GM12878 (cell line): ENCODE data around the gene PRDM15. TPM values are rescaled to one million over a fixed set of nuclear protein-coding genes. Genes with fewer than 3 reads are reported as not detected.

Experiments used
- BHLHE40 ChIP-seq, 2 experiments: fragments of 450-650 bp in 1 of 2; IDR thresholded peaks; 2 replicates each; pipeline ENCODE4 v1.6.1; 2011 to 2017; ENCODE audit warnings: low read depth in 2 of 2, borderline replicate concordance in 1 of 2, improper control_type of control experiment in 1 of 2, low read length in 1 of 2, mild to moderate bottlenecking in 1 of 2
- CBX3 ChIP-seq: fragments of 200-600 bp; sonication (generic); IDR thresholded peaks from 2 replicates; pipeline ENCODE4 v1.6.1; 2016; ENCODE audit warnings: low read depth, borderline replicate concordance
- IRF3 ChIP-seq: fragments of 450-650 bp; IDR thresholded peaks from 2 replicates; pipeline ENCODE4 v1.6.1; 2014; ENCODE audit warnings: mild to moderate bottlenecking
- LARP7 ChIP-seq: fragments of 450-650 bp; IDR thresholded peaks from 2 replicates; pipeline ENCODE4 v1.6.1; 2017; ENCODE audit warnings: mild to moderate bottlenecking
- RB1 ChIP-seq: fragments of 450-650 bp; formaldehyde crosslinking; IDR thresholded peaks from 2 replicates; pipeline ENCODE4 v1.6.1; 2017; ENCODE audit warnings: mild to moderate bottlenecking, borderline replicate concordance
- SREBF2 ChIP-seq: IDR thresholded peaks from 2 replicates; pipeline ENCODE4 v1.6.1; 2012; ENCODE audit warnings: mild to moderate bottlenecking, low read length
- TAF1 ChIP-seq: IDR thresholded peaks from 2 replicates; pipeline ENCODE4 v1.6.1; 2011; ENCODE audit warnings: mild to moderate bottlenecking, low read depth, low read length, borderline replicate concordance
- YY1 ChIP-seq: IDR thresholded peaks from 2 replicates; pipeline ENCODE4 v1.6.1; 2011; ENCODE audit warnings: low read depth, mild to moderate bottlenecking, low read length
- ZBTB4 ChIP-seq: fragments of 450-650 bp; formaldehyde crosslinking; IDR thresholded peaks from 2 replicates; pipeline ENCODE4 v1.4.0; 2022; ENCODE audit warnings: mild to moderate bottlenecking, moderate library complexity
- ZNF384 ChIP-seq: IDR thresholded peaks from 2 replicates; pipeline ENCODE4 v1.6.1; 2012; ENCODE audit warnings: low read depth, mild to moderate bottlenecking, low read length, improper control_type of control experiment, borderline replicate concordance
- ZZZ3 ChIP-seq: IDR thresholded peaks from 2 replicates; pipeline ENCODE4 v1.6.1; 2011; ENCODE audit warnings: low read depth; ENCODE audit not compliant: control insufficient read depth, insufficient read length
- polyA plus RNA-seq, 11 experiments: library from polyadenylated mRNA; depleted of rRNA in 4 of 11; unstranded in 6 of 11; stranded (reverse) in 5 of 11; fragments of >200 nt; fragmentation: Nextera tagmentation in 4 of 11; fragmentation: Illumina TruSeq in 1 of 11; extraction: Ambion mirVana in 4 of 11; extraction: Trizol in 1 of 11; gene quantifications; 1 replicate in 1 of 11; 2 replicates in 10 of 11; pipeline versions ENCODE4 v1.2.1 to v1.2.3, GENCODE V29; 2011 to 2016; ENCODE audit warnings: inconsistent platforms in 2 of 11, missing spikeins in 2 of 11, low read depth in 1 of 11
- total RNA-seq, 4 experiments: library from RNA; depleted of rRNA in 3 of 4; stranded (reverse); fragments of >200 nt in 3 of 4; fragmentation: Illumina TruSeq in 1 of 4; extraction: Trizol in 1 of 4; gene quantifications; 2 replicates each; pipeline versions ENCODE4 v1.2.1 to v1.2.3, GENCODE V29; 2013 to 2021

The PRDM15 gene
- total and polyA plus RNA-seq, 10 of the 15 experiments (the other 5 are each of a cell fraction or from before 2014, with no cell fraction given) = 2.2 to 16.0 (median 8.6) TPM

GRCh38 chr21:41766883-41767605 lies 112.1 kb downstream of the PRDM15 start, which contains the start of gene RIPK4 (continued):
- TF ChIP-seq ZBTB4 (CRISPR knock-in tag) (no peak), TAF1 (no peak), SREBF2 (no peak), LARP7 (no peak), ZZZ3 (no peak), ZNF384 (peak; percentile 43; the same call in 1 of the 2 replicates), BHLHE40 (IDR thresholded peaks at IDR 0.05; ENCODE audit: borderline replicate concordance in 1 of 2, low read depth in 2 of 2, low read length in 1 of 2) (peak; percentile 34 to 53; a peak in 2 of 4 replicates), RB1 (no peak), IRF3 (no peak), YY1 (no peak), CBX3 (no peak)
- TF ChIP-seq, all 136 proteins: peak for 3
